SU-DHL-6 (cell line): ENCODE data around the gene NOS1AP.

ENCODE experiments used
- H2AFZ ChIP-seq: fragments of 200-600 bp; sonication (generic); 2 replicates; pipeline ENCODE4 v1.6.1; 2014; ENCODE audit warnings: low read depth, mild to moderate bottlenecking, moderate library complexity, mixed read lengths, antibody characterized with exemption, low read length; ENCODE audit not compliant: severe bottlenecking
- H3F3A ChIP-seq: fragments of 200-600 bp; shearing (Covaris generic); 2 replicates; pipeline ENCODE4 v1.6.0; 2016; ENCODE audit warnings: antibody characterized with exemption, mild to moderate bottlenecking; ENCODE audit not compliant: insufficient read depth
- H3K27ac ChIP-seq: fragments of 200-600 bp; sonication (generic); 2 replicates; pipeline ENCODE4 v1.5.1; 2016; ENCODE audit warnings: low read depth, mild to moderate bottlenecking, low read length, moderate library complexity, mixed read lengths
- H3K27me3 ChIP-seq: fragments of 200-600 bp; sonication (generic), shearing (Covaris generic); 2 replicates; pipeline ENCODE4 v1.6.0; 2014; ENCODE audit warnings: mild to moderate bottlenecking, low read length
- H3K36me3 ChIP-seq: fragments of 200-600 bp; sonication (generic); 2 replicates; pipeline ENCODE4 v1.6.1; 2014; ENCODE audit warnings: mild to moderate bottlenecking, low read length, mixed read lengths
- H3K4me2 ChIP-seq: fragments of 300-600, 200-600 bp; shearing (Covaris generic), sonication (generic); 2 replicates; pipeline ENCODE4 v1.6.0; 2014; ENCODE audit warnings: low read length, low read depth, mild to moderate bottlenecking; ENCODE audit not compliant: poor library complexity, severe bottlenecking
- H3K4me3 ChIP-seq: fragments of 200-600 bp; sonication (generic); 2 replicates; pipeline ENCODE4 v1.5.1; 2014; ENCODE audit warnings: antibody characterized with exemption, low read length, mild to moderate bottlenecking, mixed read lengths; ENCODE audit not compliant: insufficient read depth, poor library complexity, severe bottlenecking
- H3K79me2 ChIP-seq: fragments of 200-600 bp; sonication (generic); 2 replicates; pipeline ENCODE4 v1.6.1; 2014; ENCODE audit warnings: mild to moderate bottlenecking, low read length, moderate library complexity; ENCODE audit not compliant: insufficient read depth
- H3K9ac ChIP-seq: fragments of 200-600 bp; sonication (generic); 2 replicates; pipeline ENCODE4 v1.7.0; 2014; ENCODE audit warnings: mild to moderate bottlenecking, low read length
- H3K9me2 ChIP-seq: fragments of 200-600 bp; sonication (generic); replicated peaks from 2 replicates; pipeline ENCODE4 v1.6.1; 2014; ENCODE audit warnings: low read length; ENCODE audit not compliant: insufficient read depth
- H3K9me3 ChIP-seq: fragments of 200-600 bp; sonication (generic); 2 replicates; pipeline ENCODE4 v1.6.1; 2014; ENCODE audit warnings: low read length, mixed read lengths; ENCODE audit not compliant: insufficient read depth
- H4K20me1 ChIP-seq: fragments of 200-600 bp; sonication (generic); 2 replicates; pipeline ENCODE4 v1.6.1; 2014; ENCODE audit warnings: low read depth, mild to moderate bottlenecking, antibody characterized with exemption, low read length, moderate library complexity, mixed read lengths
- EZH2phosphoT487 ChIP-seq: fragments of 200-600 bp; sonication (generic), shearing (Covaris generic); conservative IDR thresholded peaks from 2 replicates; pipeline ENCODE4 v1.6.1; 2018; ENCODE audit warnings: mild to moderate bottlenecking, antibody characterized with exemption, low read length, moderate library complexity, mixed read lengths
- TF ChIP-seq, protein P1 (sequence below): fragments of 200-600 bp; sonication (generic); IDR thresholded peaks from one replicate; pipeline ENCODE4 v1.5.1; 2017; ENCODE audit warnings: antibody characterized with exemption, mild to moderate bottlenecking, low read length, moderate library complexity; ENCODE audit not compliant: insufficient read depth, poor library complexity, severe bottlenecking

Gene NOS1AP

GRCh38 chr1:162367073-162367472, 297.6 kb downstream of the NOS1AP start:
- Histone ChIP-seq H3K79me2 (no peaks in the 10 kb centered on the region), H3K27me3 (no peaks in the 10 kb centered on the region), H3K4me3 (no peak overlapping the region), H3F3A (no peaks in the 10 kb centered on the region), H3K27ac (no peak overlapping the region), H2AFZ (no peak overlapping the region), H3K9me2 (no peaks in the 10 kb centered on the region), H4K20me1 (no peaks in the 10 kb centered on the region), H3K36me3 (no peaks in the 10 kb centered on the region), H3K9me3 (no peaks in the 10 kb centered on the region), H3K9ac (no peak overlapping the region), H3K4me2 (no peak overlapping the region)
- no peak for TF ChIP-seq EZH2phosphoT487
- TF ChIP-seq, protein P1, sequence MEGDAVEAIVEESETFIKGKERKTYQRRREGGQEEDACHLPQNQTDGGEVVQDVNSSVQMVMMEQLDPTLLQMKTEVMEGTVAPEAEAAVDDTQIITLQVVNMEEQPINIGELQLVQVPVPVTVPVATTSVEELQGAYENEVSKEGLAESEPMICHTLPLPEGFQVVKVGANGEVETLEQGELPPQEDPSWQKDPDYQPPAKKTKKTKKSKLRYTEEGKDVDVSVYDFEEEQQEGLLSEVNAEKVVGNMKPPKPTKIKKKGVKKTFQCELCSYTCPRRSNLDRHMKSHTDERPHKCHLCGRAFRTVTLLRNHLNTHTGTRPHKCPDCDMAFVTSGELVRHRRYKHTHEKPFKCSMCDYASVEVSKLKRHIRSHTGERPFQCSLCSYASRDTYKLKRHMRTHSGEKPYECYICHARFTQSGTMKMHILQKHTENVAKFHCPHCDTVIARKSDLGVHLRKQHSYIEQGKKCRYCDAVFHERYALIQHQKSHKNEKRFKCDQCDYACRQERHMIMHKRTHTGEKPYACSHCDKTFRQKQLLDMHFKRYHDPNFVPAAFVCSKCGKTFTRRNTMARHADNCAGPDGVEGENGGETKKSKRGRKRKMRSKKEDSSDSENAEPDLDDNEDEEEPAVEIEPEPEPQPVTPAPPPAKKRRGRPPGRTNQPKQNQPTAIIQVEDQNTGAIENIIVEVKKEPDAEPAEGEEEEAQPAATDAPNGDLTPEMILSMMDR = no peak

- Histone ChIP-seq H3K27ac (no peak overlapping the region), H3K4me3 (no peak overlapping the region), H3K9ac (no peak overlapping the region), H3K9me3 (no peaks in the 10 kb centered on the region), H3K36me3 (no peaks in the 10 kb centered on the region), H3K79me2 (no peaks in the 10 kb centered on the region), H3K27me3 (no peaks in the 10 kb centered on the region), H3K9me2 (no peaks in the 10 kb centered on the region), H3K4me2 (no peak overlapping the region), H2AFZ (no peak overlapping the region), H4K20me1 (no peaks in the 10 kb centered on the region), H3F3A (no peaks in the 10 kb centered on the region)
- TF ChIP-seq, protein P1 = no peak
- no peak for TF ChIP-seq EZH2phosphoT487
Observed at GRCh38 chr1:162367772-162368171, 298.3 kb downstream of the NOS1AP start.

DNA sequence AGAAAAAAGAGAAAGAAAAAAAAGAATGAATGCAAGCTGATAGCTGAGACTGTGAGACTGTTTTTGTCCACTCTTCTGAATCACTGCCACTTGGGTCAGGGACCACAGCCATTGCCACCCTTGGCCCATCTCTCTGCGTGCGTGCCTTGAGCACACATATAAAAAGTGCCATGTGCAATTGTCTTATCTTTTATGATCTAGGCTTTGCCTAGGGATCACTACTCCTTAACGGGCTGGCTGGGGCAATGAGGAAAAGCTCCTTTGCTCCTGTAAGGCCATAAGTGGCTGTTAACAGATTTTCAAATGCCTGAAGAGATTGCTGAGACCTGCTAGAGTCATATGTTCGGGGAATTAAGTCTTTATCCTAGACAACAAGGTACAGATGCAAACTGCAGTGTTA, 299.0 kb downstream of the NOS1AP start:
- Histone ChIP-seq H3K36me3 (no peaks in the 10 kb centered on the region), H4K20me1 (no peaks in the 10 kb centered on the region), H3K9me2 (no peaks in the 10 kb centered on the region), H3K79me2 (no peaks in the 10 kb centered on the region), H3K27me3 (no peaks in the 10 kb centered on the region), H3F3A (no peaks in the 10 kb centered on the region), H3K9ac (no peak overlapping the region), H3K9me3 (no peaks in the 10 kb centered on the region), H3K27ac (no peak overlapping the region), H3K4me3 (no peak overlapping the region), H3K4me2 (no peak overlapping the region), H2AFZ (no peak overlapping the region)
- TF ChIP-seq, protein P1 = no peak
- TF ChIP-seq EZH2phosphoT487 = no peak
